NCI-H524 (cell line): ENCODE measurements around the gene USF3.

ENCODE experiments used
- DNase-seq, 2 experiments: peaks; one replicate each; lab custom pipeline; 2025; lab: John Stamatoyannopoulos, UW

USF3 gene

GRCh38 chr3:113695786-113696645, at the start of gene USF3:
Gene USF3, minus strand, starts transcription at chr3:113696642. Its CDS starts 21,764 bp downstream, at chr3:113674878.
- peak; percentile 73 to 76 for DNase-seq

GRCh38 chr3:113745756-113746547, 49.5 kb upstream of the USF3 start, which contains the start of gene NAA50:
Gene NAA50, minus strand, starts transcription at chr3:113746249. Its CDS starts 300 bp downstream, at chr3:113745949.
- peak; percentile 86 to 94 for DNase-seq

GRCh38 chr3:113744941-113745755, 48.7 kb upstream of the USF3 start:
- peak; percentile 68 to 83 for DNase-seq

- DNase-seq, result no peak
Measured at GRCh38 chr3:113743006-113743630, 46.7 kb upstream of the USF3 start.

GRCh38 chr3:113741620-113742019, 45.2 kb upstream of the USF3 start:
- no peak for DNase-seq

- no peak for DNase-seq
Measured at GRCh38 chr3:113741086-113741485, 44.6 kb upstream of the USF3 start.

GRCh38 chr3:113736548-113737089, 40.2 kb upstream of the USF3 start:
- DNase-seq, result peak; percentile 29 to 74

GRCh38 chr3:113731694-113732093, 35.3 kb upstream of the USF3 start:
- DNase-seq, result no peak

- no peak for DNase-seq
Measured at GRCh38 chr3:113730550-113730949, 34.1 kb upstream of the USF3 start.

GRCh38 chr3:113728661-113729060, 32.2 kb upstream of the USF3 start:
- DNase-seq, result no peak

- DNase-seq, result no peak
Measured at GRCh38 chr3:113721636-113722035, 25.2 kb upstream of the USF3 start.

GRCh38 chr3:113719758-113720157, 23.3 kb upstream of the USF3 start:
- no peak for DNase-seq

- DNase-seq, result no peak
Measured at GRCh38 chr3:113719294-113719693, 22.9 kb upstream of the USF3 start.

- DNase-seq, result no peak
Measured at GRCh38 chr3:113717818-113718217, 21.4 kb upstream of the USF3 start.

GRCh38 chr3:113717308-113717707, 20.9 kb upstream of the USF3 start:
- no peak for DNase-seq

- no peak for DNase-seq
Measured at GRCh38 chr3:113714702-113715101, 18.3 kb upstream of the USF3 start.

GRCh38 chr3:113712129-113712528, 15.7 kb upstream of the USF3 start:
- DNase-seq, result no peak

GRCh38 chr3:113707835-113708234, 11.4 kb upstream of the USF3 start:
- no peak for DNase-seq

GRCh38 chr3:113698956-113699355, 2.5 kb upstream of the USF3 start:
- no peak for DNase-seq

GRCh38 chr3:113698213-113698742, 1.8 kb upstream of the USF3 start:
- no peak for DNase-seq

GRCh38 chr3:113697500-113698090, 1.2 kb upstream of the USF3 start:
- no peak for DNase-seq
